ENCODE data around the gene ADTRP. TPM values are rescaled to one million over a fixed set of nuclear protein-coding genes. Genes with fewer than 3 reads are reported as not detected.

The ADTRP gene
- total RNA-seq, 1 donor from 2014 or later = 9.2 TPM

DNA sequence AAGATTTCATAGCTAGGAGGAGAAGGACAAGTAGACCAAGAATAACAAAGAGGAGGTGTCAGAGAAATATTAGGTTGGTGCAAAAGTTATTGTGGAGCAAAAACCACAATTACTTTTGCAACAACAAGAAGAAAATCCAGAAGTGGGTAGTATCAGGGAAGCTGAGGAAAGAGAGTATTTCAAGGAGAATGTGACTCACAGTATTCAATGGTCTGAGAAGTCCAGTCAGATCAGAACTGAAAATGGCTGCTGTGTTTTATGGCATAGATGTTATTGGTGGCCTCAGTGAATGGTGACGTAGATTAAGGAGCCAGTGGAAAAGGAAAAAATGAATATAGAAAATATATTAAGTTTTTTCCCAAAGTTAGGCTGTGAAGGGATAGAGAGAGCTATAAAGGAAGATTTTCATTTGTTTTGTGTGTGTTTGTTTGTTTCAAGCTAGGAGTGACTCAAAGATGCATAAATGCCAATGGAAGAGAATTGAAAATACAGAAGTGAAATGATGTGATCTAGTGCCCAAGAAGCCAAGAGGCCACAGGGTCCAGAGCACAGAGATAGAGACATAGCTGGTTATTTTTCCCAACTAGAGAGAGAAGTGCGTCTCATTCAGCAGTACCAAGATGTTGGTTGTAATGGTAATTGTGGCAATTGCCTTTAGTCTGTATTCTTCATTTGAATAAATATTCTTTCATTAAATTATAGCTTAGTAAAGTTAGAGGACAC lies 112.8 kb downstream of the ADTRP start:
- intact Hi-C loops (cut with micrococcal nuclease) = no loop called here

Other genes starting within 250 kb of the ADTRP start
- gene TMEM170B, start 241.1 kb downstream of the ADTRP start, total RNA-seq = 0.32 and 0.37 TPM in 2 replicates
- 35.7 and 37.4 TPM in 2 replicates for gene HIVEP1, start 233.5 kb upstream of the ADTRP start, total RNA-seq